NCI-H526 (cell line): ENCODE measurements around the gene MZT2B.
"Not testable (repeated sequence)": the region's sequence is repeated elsewhere in the genome, so short reads cannot be mapped to it uniquely, and the experiment has no call there.

ENCODE experiments used
- DNase-seq, 2 experiments: peaks; one replicate each; lab custom pipeline; 2025; lab: John Stamatoyannopoulos, UW

MZT2B gene

GRCh38 chr2:130219147-130219546 is 37.1 kb downstream of the MZT2B start:
- not testable (repeated sequence) for DNase-seq

GRCh38 chr2:130220505-130220904 is 38.4 kb downstream of the MZT2B start:
- DNase-seq = not testable (repeated sequence)

GRCh38 chr2:130222523-130222922 is 40.5 kb downstream of the MZT2B start:
- DNase-seq = peak in 1 of 2 experiments; percentile 52

GRCh38 chr2:130228005-130228404 is 45.9 kb downstream of the MZT2B start:
- not testable (repeated sequence) for DNase-seq

GRCh38 chr2:130228467-130229160 is 46.6 kb downstream of the MZT2B start:
- DNase-seq = not testable (repeated sequence)

GRCh38 chr2:130229161-130229510 is 47.1 kb downstream of the MZT2B start:
- not testable (repeated sequence) for DNase-seq

- DNase-seq = not testable (repeated sequence)
These were observed 48.3 kb downstream of the MZT2B start for GRCh38 chr2:130230376-130230775.

GRCh38 chr2:130230907-130231306 is 48.8 kb downstream of the MZT2B start:
- DNase-seq = peak in 1 of 2 experiments; percentile 11

- DNase-seq = no peak
These were observed 49.6 kb downstream of the MZT2B start for GRCh38 chr2:130231656-130232055.

- not testable (repeated sequence) for DNase-seq
These were observed 51.0 kb downstream of the MZT2B start for GRCh38 chr2:130233066-130233465.

- DNase-seq = not testable (repeated sequence)
These were observed 57.5 kb downstream of the MZT2B start for GRCh38 chr2:130239581-130239980.
